SK-N-SH (cell line): Measurements from ENCODE around the gene DNAJB1.

Source experiments
- CHD2 ChIP-seq: fragments of 150-350 bp; IDR thresholded peaks from 2 replicates; pipeline ENCODE4 v1.6.1; 2018; ENCODE audit warnings: low read length; ENCODE audit not compliant: partially characterized antibody
- EP300 ChIP-seq, 2 experiments: IDR thresholded peaks; 2 replicates each; pipeline versions ENCODE4 v1.4.0 to v1.6.1; 2012; ENCODE audit warnings: borderline replicate concordance in 1 of 2, low read depth in 1 of 2, low read length in 1 of 2
- EZH2phosphoT487 ChIP-seq: fragments of 200-600 bp; sonication (generic); IDR thresholded peaks from 2 replicates; pipeline ENCODE4 v1.6.1; 2017; ENCODE audit warnings: low read depth, mixed run types, mild to moderate bottlenecking, antibody characterized with exemption, moderate library complexity, borderline replicate concordance
- GATA2 ChIP-seq: sonication (generic); formaldehyde crosslinking; IDR thresholded peaks from 2 replicates; pipeline ENCODE4 v1.5.0; 2020; ENCODE audit warnings: mild to moderate bottlenecking, missing genetic modification reagents
- POLR2AphosphoS5 ChIP-seq: IDR thresholded peaks from 2 replicates; pipeline ENCODE4 v1.6.1; 2012; ENCODE audit warnings: low read depth, low read length
- REST ChIP-seq: IDR thresholded peaks from 2 replicates; pipeline ENCODE4 v1.6.1; 2012; ENCODE audit warnings: mild to moderate bottlenecking, low read depth, low read length, moderate library complexity
- TAF1 ChIP-seq: IDR thresholded peaks from 2 replicates; pipeline ENCODE4 v1.6.1; 2012; ENCODE audit warnings: low read depth, mild to moderate bottlenecking, low read length, moderate library complexity, borderline replicate concordance
- TCF12 ChIP-seq: IDR thresholded peaks from 2 replicates; pipeline ENCODE4 v1.4.0; 2012
- YY1 ChIP-seq: IDR thresholded peaks from 2 replicates; pipeline ENCODE4 v1.4.0; 2012; ENCODE audit warnings: low read depth, mild to moderate bottlenecking
- TF ChIP-seq, protein P1 (sequence below): fragments of 200-600 bp; sonication (generic); IDR thresholded peaks from 2 replicates; pipeline ENCODE4 v1.6.1; 2017; ENCODE audit warnings: antibody characterized with exemption, mild to moderate bottlenecking, moderate library complexity
- TF ChIP-seq, protein P2 (sequence below): IDR thresholded peaks from 2 replicates; pipeline ENCODE4 v1.4.0; 2012; ENCODE audit warnings: low read depth, borderline replicate concordance
- TF ChIP-seq, protein P3 (sequence below): IDR thresholded peaks from 2 replicates; pipeline ENCODE4 v1.4.0; 2012; ENCODE audit warnings: low read depth
- TF ChIP-seq, protein P4 (sequence below): IDR thresholded peaks from 2 replicates; pipeline ENCODE4 v1.4.0; 2012; ENCODE audit warnings: low read depth, borderline replicate concordance

GRCh38 chr19:14540741-14541525 is 22.7 kb upstream of the DNAJB1 start:
- TF ChIP-seq EZH2phosphoT487 (no peak), CHD2 (no peak), EP300 (IDR thresholded peaks at IDR 0.05; ENCODE audit: borderline replicate concordance in 1 of 2, low read depth in 1 of 2, low read length in 1 of 2) (no peak), TCF12 (no peak), GATA2 (CRISPR knock-in tag) (no peak), YY1 (no peak), POLR2AphosphoS5 (no peak), REST (no peak), TAF1 (no peak)
- TF ChIP-seq, protein P1, sequence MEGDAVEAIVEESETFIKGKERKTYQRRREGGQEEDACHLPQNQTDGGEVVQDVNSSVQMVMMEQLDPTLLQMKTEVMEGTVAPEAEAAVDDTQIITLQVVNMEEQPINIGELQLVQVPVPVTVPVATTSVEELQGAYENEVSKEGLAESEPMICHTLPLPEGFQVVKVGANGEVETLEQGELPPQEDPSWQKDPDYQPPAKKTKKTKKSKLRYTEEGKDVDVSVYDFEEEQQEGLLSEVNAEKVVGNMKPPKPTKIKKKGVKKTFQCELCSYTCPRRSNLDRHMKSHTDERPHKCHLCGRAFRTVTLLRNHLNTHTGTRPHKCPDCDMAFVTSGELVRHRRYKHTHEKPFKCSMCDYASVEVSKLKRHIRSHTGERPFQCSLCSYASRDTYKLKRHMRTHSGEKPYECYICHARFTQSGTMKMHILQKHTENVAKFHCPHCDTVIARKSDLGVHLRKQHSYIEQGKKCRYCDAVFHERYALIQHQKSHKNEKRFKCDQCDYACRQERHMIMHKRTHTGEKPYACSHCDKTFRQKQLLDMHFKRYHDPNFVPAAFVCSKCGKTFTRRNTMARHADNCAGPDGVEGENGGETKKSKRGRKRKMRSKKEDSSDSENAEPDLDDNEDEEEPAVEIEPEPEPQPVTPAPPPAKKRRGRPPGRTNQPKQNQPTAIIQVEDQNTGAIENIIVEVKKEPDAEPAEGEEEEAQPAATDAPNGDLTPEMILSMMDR = no peak
- TF ChIP-seq, protein P2, sequence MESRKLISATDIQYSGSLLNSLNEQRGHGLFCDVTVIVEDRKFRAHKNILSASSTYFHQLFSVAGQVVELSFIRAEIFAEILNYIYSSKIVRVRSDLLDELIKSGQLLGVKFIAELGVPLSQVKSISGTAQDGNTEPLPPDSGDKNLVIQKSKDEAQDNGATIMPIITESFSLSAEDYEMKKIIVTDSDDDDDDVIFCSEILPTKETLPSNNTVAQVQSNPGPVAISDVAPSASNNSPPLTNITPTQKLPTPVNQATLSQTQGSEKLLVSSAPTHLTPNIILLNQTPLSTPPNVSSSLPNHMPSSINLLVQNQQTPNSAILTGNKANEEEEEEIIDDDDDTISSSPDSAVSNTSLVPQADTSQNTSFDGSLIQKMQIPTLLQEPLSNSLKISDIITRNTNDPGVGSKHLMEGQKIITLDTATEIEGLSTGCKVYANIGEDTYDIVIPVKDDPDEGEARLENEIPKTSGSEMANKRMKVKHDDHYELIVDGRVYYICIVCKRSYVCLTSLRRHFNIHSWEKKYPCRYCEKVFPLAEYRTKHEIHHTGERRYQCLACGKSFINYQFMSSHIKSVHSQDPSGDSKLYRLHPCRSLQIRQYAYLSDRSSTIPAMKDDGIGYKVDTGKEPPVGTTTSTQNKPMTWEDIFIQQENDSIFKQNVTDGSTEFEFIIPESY = no peak
- TF ChIP-seq, protein P3, sequence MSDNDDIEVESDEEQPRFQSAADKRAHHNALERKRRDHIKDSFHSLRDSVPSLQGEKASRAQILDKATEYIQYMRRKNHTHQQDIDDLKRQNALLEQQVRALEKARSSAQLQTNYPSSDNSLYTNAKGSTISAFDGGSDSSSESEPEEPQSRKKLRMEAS = no peak
- TF ChIP-seq, protein P4, sequence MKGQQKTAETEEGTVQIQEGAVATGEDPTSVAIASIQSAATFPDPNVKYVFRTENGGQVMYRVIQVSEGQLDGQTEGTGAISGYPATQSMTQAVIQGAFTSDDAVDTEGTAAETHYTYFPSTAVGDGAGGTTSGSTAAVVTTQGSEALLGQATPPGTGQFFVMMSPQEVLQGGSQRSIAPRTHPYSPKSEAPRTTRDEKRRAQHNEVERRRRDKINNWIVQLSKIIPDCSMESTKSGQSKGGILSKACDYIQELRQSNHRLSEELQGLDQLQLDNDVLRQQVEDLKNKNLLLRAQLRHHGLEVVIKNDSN = no peak
